ENCODE measurements around the gene INSIG1. TPM values are rescaled to one million over a fixed set of nuclear protein-coding genes. Genes with fewer than 3 reads are reported as not detected.

Gene INSIG1
- total and polyA plus RNA-seq, 2 experiments from 2014 or later: 30.7 to 40.3 TPM

DNA sequence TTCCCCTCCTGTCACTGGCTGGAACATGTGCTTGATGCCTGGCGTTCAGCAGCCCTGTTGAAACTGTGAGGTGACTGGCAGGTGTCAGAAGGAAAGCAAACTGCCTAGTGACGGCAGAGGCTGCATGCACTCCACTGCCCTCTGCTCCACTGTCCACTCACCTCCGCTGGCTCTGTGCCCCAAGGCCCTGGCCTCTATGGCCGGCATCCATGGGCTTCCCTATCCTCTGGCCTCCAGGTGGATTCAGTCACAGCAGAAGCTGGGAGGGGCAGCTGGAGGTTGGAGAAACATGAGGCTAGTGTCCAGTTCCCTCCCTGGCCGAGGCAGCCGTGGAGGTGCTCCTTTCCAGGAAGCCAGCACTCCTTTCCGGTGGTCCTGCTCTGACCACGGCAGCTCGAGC is 31.2 kb upstream of the INSIG1 start:
- Histone ChIP-seq H3K4me3 (no peak overlapping the region), H3K4me2 (ENCODE audit: unreplicated experiment) (no peak overlapping the region), H3K9ac (no peak overlapping the region), H3K9me2 (ENCODE audit: insufficient read depth) (no peaks in the 10 kb centered on the region), H3K9me3 (ENCODE audit: low read depth) (no peaks in the 10 kb centered on the region), H3K36me3 (ENCODE audit: low read depth) (no peaks in the 10 kb centered on the region), H3F3A (ENCODE audit: insufficient read depth) (no peaks in the 10 kb centered on the region), H4K20me1 (ENCODE audit: insufficient read depth) (no peaks in the 10 kb centered on the region), H3K79me2 (ENCODE audit: insufficient read depth) (no peaks in the 10 kb centered on the region), H3K4me1 (ENCODE audit: insufficient read depth) (no peaks in the 10 kb centered on the region), H3K27me3 (replicated peaks; ENCODE audit: insufficient read depth) (peaks cover 5% of the 10 kb centered on the region; the same call in 1 of the 2 replicates), H3K27ac (no peak overlapping the region), H2AFZ (no peak overlapping the region)
- in situ Hi-C loops (cut with MboI): no loop called here
- no peak for DNase-seq
- no peak for TF ChIP-seq EZH2 (IDR thresholded peaks at IDR 0.05; ENCODE audit: insufficient read depth, poor library complexity, severe bottlenecking)
- no peak for TF ChIP-seq EZH2phosphoT487 (IDR thresholded peaks at IDR 0.05; ENCODE audit: insufficient read depth, low read depth)
- 75 to 79% methylated on average over 9 of the region's 9 CpGs for WGBS, 2 experiments (ENCODE audit: low coverage in 1 of 2, low lambda C conversion rate in 2 of 2, missing lambda C conversion rate in 2 of 2)

DNA sequence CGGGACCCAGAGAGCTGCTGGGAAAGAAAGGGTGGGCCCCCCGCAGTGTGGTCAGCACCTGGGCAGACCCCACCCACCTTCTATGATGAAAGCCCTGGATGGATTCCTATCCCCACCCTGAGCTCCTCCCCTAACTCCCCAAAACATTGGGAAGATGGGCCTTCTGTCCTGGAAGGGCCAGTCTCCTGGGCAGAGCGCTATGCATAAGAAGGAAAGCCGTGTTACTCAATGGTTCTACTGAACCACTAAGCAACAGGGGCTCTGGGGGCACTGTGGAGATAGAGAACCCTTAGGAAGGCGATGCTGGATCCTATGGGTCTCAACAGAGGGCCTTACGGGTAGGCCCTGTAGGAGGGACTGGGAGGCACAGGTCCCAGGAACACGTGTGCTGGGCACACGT is 30.7 kb upstream of the INSIG1 start:
- H3K9ac ChIP-seq: no peak overlapping the region
- no peaks in the 10 kb centered on the region for H3K9me2 ChIP-seq (ENCODE audit: insufficient read depth)
- H3K27ac ChIP-seq: no peak overlapping the region
- H3K4me2 ChIP-seq (ENCODE audit: unreplicated experiment): no peak overlapping the region
- no peaks in the 10 kb centered on the region for H3K9me3 ChIP-seq (ENCODE audit: low read depth)
- peaks cover 5% of the 10 kb centered on the region; the same call in 1 of the 2 replicates for H3K27me3 ChIP-seq (replicated peaks; ENCODE audit: insufficient read depth)
- H2AFZ ChIP-seq: no peak overlapping the region
- WGBS, 2 experiments (ENCODE audit: low coverage in 1 of 2, low lambda C conversion rate in 2 of 2, missing lambda C conversion rate in 2 of 2): 52 to 69% methylated on average over 8 of the region's 8 CpGs
- no peaks in the 10 kb centered on the region for H3K79me2 ChIP-seq (ENCODE audit: insufficient read depth)
- H4K20me1 ChIP-seq (ENCODE audit: insufficient read depth): no peaks in the 10 kb centered on the region
- H3K4me1 ChIP-seq (ENCODE audit: insufficient read depth): no peaks in the 10 kb centered on the region
- TF ChIP-seq EZH2phosphoT487 (IDR thresholded peaks at IDR 0.05; ENCODE audit: insufficient read depth, low read depth): no peak
- no peak for TF ChIP-seq EZH2 (IDR thresholded peaks at IDR 0.05; ENCODE audit: insufficient read depth, poor library complexity, severe bottlenecking)
- no peak for DNase-seq
- no peaks in the 10 kb centered on the region for H3K36me3 ChIP-seq (ENCODE audit: low read depth)
- H3K4me3 ChIP-seq: no peak overlapping the region
- H3F3A ChIP-seq (ENCODE audit: insufficient read depth): no peaks in the 10 kb centered on the region
- in situ Hi-C loops (cut with MboI): no loop called here

DNA sequence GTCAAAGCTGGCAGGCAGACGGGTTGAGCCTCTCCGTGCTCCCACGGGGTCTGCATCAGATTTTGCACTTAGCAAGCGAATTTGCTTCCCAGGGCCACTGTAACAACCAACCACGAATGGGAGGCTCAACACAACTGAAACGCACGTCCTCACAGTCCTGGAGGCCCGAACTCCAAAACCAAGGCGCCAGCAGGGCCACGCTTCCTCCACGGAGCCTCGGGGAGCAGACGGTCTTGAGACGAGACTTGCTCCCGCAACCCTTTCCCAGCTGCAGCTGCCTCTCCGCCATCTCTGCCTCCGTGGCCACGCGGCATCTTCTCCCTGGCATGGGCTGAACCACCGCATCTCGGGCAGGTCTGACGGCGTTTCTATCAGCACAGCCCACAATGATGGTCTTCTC is 30.2 kb upstream of the INSIG1 start:
- TF ChIP-seq EZH2 (IDR thresholded peaks at IDR 0.05; ENCODE audit: insufficient read depth, poor library complexity, severe bottlenecking) (no peak), EZH2phosphoT487 (IDR thresholded peaks at IDR 0.05; ENCODE audit: insufficient read depth, low read depth) (no peak)
- Histone ChIP-seq H3F3A (ENCODE audit: insufficient read depth) (no peaks in the 10 kb centered on the region), H3K36me3 (ENCODE audit: low read depth) (no peaks in the 10 kb centered on the region), H3K9me3 (ENCODE audit: low read depth) (no peaks in the 10 kb centered on the region), H3K4me2 (ENCODE audit: unreplicated experiment) (no peak overlapping the region), H3K9ac (no peak overlapping the region), H4K20me1 (ENCODE audit: insufficient read depth) (no peaks in the 10 kb centered on the region), H2AFZ (no peak overlapping the region), H3K9me2 (ENCODE audit: insufficient read depth) (no peaks in the 10 kb centered on the region), H3K27ac (no peak overlapping the region), H3K27me3 (replicated peaks; ENCODE audit: insufficient read depth) (peaks cover 5% of the 10 kb centered on the region; the same call in 1 of the 2 replicates), H3K79me2 (ENCODE audit: insufficient read depth) (no peaks in the 10 kb centered on the region), H3K4me3 (no peak overlapping the region), H3K4me1 (ENCODE audit: insufficient read depth) (no peaks in the 10 kb centered on the region)
- DNase-seq: no peak
- 80 to 86% methylated on average over 22 to 23 of the region's 23 CpGs for WGBS, 2 experiments (ENCODE audit: low coverage in 1 of 2, low lambda C conversion rate in 2 of 2, missing lambda C conversion rate in 2 of 2)
- in situ Hi-C loops (cut with MboI): no loop called here

DNA sequence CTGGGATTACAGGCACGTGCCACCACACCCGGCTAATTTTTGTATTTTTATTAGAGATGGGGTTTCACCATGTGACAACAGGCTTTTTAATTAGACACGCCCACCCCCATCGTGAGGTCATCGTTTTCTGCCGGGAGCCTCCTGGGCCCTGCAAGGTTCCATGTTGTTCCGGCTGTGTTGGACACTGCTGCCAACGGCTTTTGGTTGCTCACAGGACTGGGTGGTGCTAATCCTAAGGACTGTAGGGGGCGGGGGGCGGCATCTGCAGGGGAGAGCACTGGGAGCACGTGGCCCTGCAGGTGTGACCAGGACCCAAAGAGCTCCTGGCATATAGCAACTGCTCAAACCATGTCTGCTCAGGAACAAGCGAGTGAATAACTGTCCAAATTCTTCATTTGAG is 29.5 kb upstream of the INSIG1 start:
- H3K9ac ChIP-seq: no peak overlapping the region
- no peak for DNase-seq
- H3K36me3 ChIP-seq (ENCODE audit: low read depth): no peaks in the 10 kb centered on the region
- H3K4me1 ChIP-seq (ENCODE audit: insufficient read depth): no peaks in the 10 kb centered on the region
- no peaks in the 10 kb centered on the region for H3K79me2 ChIP-seq (ENCODE audit: insufficient read depth)
- no peak overlapping the region for H3K4me3 ChIP-seq
- H4K20me1 ChIP-seq (ENCODE audit: insufficient read depth): no peaks in the 10 kb centered on the region
- no peak overlapping the region for H3K27ac ChIP-seq
- TF ChIP-seq EZH2 (IDR thresholded peaks at IDR 0.05; ENCODE audit: insufficient read depth, poor library complexity, severe bottlenecking) (no peak), EZH2phosphoT487 (IDR thresholded peaks at IDR 0.05; ENCODE audit: insufficient read depth, low read depth) (no peak)
- H3K9me2 ChIP-seq (ENCODE audit: insufficient read depth): no peaks in the 10 kb centered on the region
- H2AFZ ChIP-seq: no peak overlapping the region
- H3F3A ChIP-seq (ENCODE audit: insufficient read depth): no peaks in the 10 kb centered on the region
- no peaks in the 10 kb centered on the region for H3K9me3 ChIP-seq (ENCODE audit: low read depth)
- 80 to 81% methylated on average over 12 of the region's 12 CpGs for WGBS, 2 experiments (ENCODE audit: low coverage in 1 of 2, low lambda C conversion rate in 2 of 2, missing lambda C conversion rate in 2 of 2)
- H3K27me3 ChIP-seq (replicated peaks; ENCODE audit: insufficient read depth): peaks cover 5% of the 10 kb centered on the region; the same call in 1 of the 2 replicates
- no peak overlapping the region for H3K4me2 ChIP-seq (ENCODE audit: unreplicated experiment)
- in situ Hi-C loops (cut with MboI): no loop called here
